H1 (cell line): Measurements from ENCODE around the gene MGMT.

ENCODE experiments used
- ATF2 ChIP-seq: IDR thresholded peaks from 2 replicates; pipeline ENCODE4 v1.6.1; 2012; ENCODE audit warnings: low read length, inconsistent platforms
- EP300 ChIP-seq, 2 experiments: IDR thresholded peaks; 1 replicate in 1 of 2; 2 replicates in 1 of 2; pipeline ENCODE4 v1.6.1; 2011 to 2012; ENCODE audit warnings: low read depth in 2 of 2, low read length in 2 of 2, mild to moderate bottlenecking in 2 of 2, borderline replicate concordance in 1 of 2, inconsistent platforms in 1 of 2, moderate library complexity in 1 of 2
- EZH2 ChIP-seq: fragments of 200-600 bp; sonication (generic); IDR thresholded peaks from 2 replicates; pipeline ENCODE4 v1.7.1; 2012; ENCODE audit warnings: low read depth, mild to moderate bottlenecking, moderate library complexity, low read length, inconsistent platforms; ENCODE audit not compliant: severe bottlenecking
- JUND ChIP-seq: IDR thresholded peaks from 2 replicates; pipeline ENCODE4 v1.6.1; 2011; ENCODE audit warnings: mild to moderate bottlenecking, improper control_type of control experiment, low read length
- KDM5A ChIP-seq: fragments of 200-600 bp; IDR thresholded peaks from 2 replicates; pipeline ENCODE4 v1.7.1; 2012; ENCODE audit warnings: mild to moderate bottlenecking, low read length, inconsistent platforms, mixed read lengths
- SIN3A ChIP-seq, 2 experiments: IDR thresholded peaks in 1 of 2; conservative IDR thresholded peaks in 1 of 2; 2 replicates each; pipeline ENCODE4 v1.6.1; 2011 to 2012; ENCODE audit warnings: low read length in 2 of 2, improper control_type of control experiment in 1 of 2, low read depth in 1 of 2, mild to moderate bottlenecking in 1 of 2
- SRF ChIP-seq: IDR thresholded peaks from 2 replicates; pipeline ENCODE4 v1.6.1; 2011; ENCODE audit warnings: mild to moderate bottlenecking, low read depth, low read length, moderate library complexity
- TF ChIP-seq, protein P1 (sequence below), 3 experiments: IDR thresholded peaks; 1 replicate in 2 of 3; 2 replicates in 1 of 3; pipeline versions ENCODE4 v1.5.1 to v1.6.1; 2011; ENCODE audit warnings: low read length in 3 of 3, mild to moderate bottlenecking in 3 of 3, inconsistent platforms in 2 of 3, low read depth in 1 of 3, moderate library complexity in 1 of 3; ENCODE audit not compliant: insufficient read depth in 1 of 3; ENCODE audit errors: control extremely low read depth in 1 of 3

GRCh38 chr10:129730272-129730992 lies 263.4 kb downstream of the MGMT start:
- TF ChIP-seq, protein P1, sequence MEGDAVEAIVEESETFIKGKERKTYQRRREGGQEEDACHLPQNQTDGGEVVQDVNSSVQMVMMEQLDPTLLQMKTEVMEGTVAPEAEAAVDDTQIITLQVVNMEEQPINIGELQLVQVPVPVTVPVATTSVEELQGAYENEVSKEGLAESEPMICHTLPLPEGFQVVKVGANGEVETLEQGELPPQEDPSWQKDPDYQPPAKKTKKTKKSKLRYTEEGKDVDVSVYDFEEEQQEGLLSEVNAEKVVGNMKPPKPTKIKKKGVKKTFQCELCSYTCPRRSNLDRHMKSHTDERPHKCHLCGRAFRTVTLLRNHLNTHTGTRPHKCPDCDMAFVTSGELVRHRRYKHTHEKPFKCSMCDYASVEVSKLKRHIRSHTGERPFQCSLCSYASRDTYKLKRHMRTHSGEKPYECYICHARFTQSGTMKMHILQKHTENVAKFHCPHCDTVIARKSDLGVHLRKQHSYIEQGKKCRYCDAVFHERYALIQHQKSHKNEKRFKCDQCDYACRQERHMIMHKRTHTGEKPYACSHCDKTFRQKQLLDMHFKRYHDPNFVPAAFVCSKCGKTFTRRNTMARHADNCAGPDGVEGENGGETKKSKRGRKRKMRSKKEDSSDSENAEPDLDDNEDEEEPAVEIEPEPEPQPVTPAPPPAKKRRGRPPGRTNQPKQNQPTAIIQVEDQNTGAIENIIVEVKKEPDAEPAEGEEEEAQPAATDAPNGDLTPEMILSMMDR (IDR thresholded peaks at IDR 0.05; ENCODE audit: control extremely low read depth in 1 of 3, insufficient read depth in 1 of 3, low read depth in 1 of 3, low read length in 3 of 3): no peak
- TF ChIP-seq EZH2 (no peak), ATF2 (no peak), KDM5A (no peak), JUND (no peak), EP300 (IDR thresholded peaks at IDR 0.05; ENCODE audit: borderline replicate concordance in 1 of 2, low read depth in 2 of 2, low read length in 2 of 2) (no peak), SRF (no peak), SIN3A (conservative IDR thresholded peaks at IDR 0.05 in 1 of 2, IDR thresholded peaks at IDR 0.05 in 1 of 2; ENCODE audit: low read depth in 1 of 2, low read length in 2 of 2) (no peak)
